NCI-H1436 treated with DMSO at 0.1 percent for 48 hours (cell line): ENCODE data around the gene ILK.

Experiments
- DNase-seq: peaks from one replicate; lab custom pipeline; 2025; lab: John Stamatoyannopoulos, UW

The ILK gene

DNA sequence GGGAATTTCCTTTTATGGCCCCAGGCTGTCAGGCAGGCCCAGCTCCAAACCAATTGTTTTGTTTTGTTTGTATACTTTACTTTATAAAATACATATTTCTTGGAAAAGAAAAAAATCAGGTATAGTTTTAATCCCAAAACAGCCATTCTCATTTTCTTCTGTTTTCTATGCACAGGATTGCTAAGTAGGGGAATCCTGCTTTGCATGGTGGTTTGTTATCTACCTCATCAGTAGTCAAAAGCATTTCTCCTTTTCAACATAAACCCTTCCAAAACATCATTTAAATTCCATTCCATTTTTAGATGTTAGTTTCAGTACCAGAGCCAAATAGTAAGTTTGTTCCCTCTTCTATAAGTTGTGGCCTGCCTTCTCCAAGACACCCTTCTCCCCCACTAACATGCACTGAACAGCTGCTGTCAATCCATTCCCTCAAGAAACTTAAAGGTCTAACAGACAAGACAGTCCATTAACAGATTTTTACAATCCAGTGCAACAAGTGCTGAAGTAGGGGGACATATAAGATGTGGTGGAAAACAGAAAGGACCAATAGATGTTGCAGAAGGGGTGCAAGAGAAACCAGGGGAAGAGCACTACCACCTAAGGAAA, 3.7 kb downstream of the ILK start:
- no peak for DNase-seq

DNA sequence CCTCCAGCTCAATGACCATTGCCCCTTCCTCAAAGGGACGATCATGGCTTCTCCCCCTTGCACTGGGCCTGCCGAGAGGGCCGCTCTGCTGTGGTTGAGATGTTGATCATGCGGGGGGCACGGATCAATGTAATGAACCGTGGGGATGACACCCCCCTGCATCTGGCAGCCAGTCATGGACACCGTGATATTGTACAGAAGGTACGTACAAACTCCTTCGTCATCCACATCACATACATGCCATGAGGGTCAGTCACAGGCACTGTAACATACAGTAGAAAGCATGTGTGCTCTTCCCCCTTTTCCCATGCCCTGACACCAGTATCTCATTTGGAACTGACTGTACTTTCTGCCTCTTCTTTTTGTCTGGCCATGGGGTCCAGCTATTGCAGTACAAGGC, 4.4 kb downstream of the ILK start:
- DNase-seq, result no peak

DNA sequence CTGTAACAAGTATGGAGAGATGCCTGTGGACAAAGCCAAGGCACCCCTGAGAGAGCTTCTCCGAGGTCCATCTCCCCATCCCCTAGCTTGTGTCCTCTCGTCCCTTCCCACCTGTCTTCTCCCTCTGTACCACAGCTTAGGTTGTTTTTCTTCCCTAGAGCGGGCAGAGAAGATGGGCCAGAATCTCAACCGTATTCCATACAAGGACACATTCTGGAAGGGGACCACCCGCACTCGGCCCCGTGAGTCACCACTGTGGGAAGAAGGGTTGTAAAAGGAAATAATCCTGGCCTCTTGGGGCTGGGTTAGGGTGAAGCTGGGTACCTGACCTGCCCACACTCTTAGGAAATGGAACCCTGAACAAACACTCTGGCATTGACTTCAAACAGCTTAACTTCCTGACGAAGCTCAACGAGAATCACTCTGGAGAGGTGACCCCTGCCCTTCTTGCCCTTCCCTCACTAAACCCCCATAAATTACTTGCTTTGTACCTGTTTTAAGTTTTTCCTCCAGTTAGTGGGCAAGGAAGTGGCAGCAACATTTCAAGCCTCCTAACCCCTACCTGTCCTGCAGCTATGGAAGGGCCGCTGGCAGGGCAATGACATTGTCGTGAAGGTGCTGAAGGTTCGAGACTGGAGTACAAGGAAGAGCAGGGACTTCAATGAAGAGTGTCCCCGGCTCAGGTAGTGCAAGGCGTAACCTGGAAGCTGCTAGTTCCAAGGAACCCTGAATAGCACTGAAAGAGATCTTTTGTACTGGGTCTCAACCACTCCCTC, 5.3 kb downstream of the ILK start:
- DNase-seq, result no peak

DNA sequence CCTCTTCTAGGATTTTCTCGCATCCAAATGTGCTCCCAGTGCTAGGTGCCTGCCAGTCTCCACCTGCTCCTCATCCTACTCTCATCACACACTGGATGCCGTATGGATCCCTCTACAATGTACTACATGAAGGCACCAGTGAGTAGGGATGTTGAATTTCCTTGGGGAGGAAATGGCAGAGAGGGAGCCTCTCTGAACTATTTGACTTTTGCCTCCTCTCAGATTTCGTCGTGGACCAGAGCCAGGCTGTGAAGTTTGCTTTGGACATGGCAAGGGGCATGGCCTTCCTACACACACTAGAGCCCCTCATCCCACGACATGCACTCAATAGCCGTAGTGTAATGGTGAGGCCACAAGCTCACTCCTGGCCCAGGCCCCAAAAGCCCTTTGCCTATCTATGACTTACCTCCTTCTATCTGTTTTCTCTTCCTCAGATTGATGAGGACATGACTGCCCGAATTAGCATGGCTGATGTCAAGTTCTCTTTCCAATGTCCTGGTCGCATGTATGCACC, 6.0 kb downstream of the ILK start:
- no peak for DNase-seq

DNA sequence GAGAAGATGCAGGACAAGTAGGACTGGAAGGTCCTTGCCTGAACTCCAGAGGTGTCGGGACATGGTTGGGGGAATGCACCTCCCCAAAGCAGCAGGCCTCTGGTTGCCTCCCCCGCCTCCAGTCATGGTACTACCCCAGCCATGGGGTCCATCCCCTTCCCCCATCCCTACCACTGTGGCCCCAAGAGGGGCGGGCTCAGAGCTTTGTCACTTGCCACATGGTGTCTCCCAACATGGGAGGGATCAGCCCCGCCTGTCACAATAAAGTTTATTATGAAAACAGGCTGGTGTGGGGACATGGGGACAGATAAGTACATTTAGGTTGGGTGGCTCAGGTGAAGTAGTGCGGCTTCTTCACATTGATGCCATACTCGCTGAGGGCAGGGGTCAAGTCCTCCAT, 7.0 kb downstream of the ILK start:
- no peak for DNase-seq

DNA sequence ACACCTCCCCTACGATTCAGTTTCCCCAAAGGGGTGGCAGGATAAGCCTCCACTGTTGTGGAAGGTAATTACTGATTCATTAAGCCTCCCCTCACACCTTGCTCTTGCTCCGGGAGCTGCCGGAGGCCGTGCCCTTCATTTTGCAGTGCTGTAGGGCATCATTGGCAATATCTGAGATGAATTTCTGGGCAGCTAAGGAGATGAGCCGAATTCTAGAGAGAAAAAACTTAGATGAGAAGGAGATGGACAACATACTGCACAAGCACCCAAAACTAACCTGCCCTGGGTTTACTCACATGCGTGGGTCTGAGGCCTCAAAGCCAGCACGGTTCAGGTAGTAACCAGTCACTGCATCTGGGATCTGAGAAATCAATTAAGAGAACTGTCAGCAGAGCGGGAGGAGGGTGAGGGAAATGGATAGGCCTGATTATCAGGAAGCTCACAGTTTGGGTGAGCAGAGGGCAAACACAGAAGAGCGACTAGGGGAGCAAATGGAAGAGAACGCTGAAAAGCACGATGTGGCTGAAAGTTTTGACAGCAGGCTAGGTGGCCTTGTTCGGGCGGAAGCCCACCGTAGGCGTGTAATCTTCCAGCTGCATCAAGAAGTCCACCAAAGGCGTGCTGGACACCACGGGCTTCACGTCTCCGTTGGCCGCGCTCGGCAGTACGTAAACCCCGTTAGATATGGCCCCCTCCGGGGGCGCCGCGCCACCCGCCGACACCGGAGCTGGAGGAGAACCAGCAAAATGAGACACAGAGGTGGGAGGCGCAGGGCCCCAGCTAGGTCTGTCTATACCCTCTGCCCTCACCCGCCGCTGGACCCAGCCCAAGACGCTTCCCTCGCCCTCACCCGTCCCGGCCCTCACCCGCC, 7.8 kb downstream of the ILK start:
- no peak for DNase-seq

DNA sequence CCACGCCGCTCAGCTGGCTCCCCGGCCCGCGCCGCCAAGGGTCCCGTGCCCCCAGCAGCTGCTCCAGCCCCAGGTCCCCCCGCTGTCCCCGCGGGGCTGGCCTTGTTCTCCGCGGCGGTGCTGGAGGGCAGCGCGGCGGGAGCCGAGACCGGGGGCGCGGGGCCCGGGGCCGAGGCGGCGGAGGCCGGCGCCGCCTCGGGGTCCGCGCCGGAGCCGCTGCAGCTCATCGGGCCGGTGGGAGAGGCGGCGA, 8.3 kb downstream of the ILK start:
- no peak for DNase-seq

DNA sequence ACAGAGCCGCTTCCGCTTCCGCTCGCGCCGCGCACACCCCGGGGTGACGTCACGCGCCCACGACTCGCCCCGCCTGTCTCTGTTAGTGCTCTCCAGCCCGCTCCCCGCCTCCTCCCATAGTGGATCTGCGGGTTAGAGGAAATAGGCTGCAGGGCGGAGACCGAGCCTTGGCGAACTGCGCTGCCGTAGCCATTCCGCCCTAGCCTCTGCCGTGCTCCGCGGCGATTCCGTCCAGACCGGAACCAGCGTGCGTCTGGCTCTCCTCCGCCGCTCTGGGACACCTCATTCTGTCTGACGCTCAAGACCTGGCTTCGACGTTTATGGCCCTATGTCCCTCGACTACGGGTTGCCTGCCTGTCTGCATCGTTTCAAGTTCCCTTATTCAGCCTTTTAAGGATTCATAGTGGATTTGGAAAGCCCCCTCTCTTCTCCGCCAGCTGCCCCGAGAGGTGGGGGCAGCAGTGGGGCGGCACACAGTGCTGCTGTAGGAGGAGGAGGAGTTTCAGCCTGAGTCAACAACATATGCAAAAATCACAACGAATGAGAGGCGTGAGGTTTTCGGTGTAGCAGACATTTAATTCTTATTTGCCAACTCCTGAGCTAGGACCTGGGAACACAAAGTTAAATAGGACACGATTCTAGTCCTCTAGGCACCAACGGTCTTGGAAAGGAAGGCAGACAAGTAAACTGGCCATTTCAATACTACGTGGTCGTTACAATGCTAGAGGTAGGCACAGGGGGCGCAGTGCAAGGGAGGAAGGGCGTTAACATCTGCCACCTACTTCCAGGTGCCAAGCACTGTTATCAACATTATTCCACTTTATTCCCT, 8.9 kb downstream of the ILK start, which contains the start of gene TAF10:
Gene TAF10 (minus strand): TSS at position 4 of the 829 bp plus-strand sequence. CDS start 27 bp downstream, outside the sequence.
- DNase-seq, result peak; percentile 33

DNA sequence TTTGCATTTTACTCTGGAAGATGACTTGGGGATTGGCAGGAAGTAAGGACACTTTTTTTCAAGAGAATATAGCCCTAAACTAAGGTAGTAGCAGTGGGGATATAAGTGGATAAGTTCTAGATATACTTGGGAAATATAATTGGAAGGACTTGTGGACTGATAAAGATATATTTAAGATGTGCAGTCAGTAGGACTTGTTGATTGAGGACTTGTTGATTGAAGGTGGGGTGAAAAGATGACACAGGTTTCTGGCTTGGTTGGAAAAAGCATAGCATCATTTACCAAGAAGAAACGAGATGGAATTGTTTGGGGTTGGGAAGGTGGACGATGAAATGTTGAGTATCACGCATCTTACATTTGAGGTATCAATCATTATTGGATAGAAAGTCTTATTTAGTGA, 9.9 kb downstream of the ILK start:
- no peak for DNase-seq

DNA sequence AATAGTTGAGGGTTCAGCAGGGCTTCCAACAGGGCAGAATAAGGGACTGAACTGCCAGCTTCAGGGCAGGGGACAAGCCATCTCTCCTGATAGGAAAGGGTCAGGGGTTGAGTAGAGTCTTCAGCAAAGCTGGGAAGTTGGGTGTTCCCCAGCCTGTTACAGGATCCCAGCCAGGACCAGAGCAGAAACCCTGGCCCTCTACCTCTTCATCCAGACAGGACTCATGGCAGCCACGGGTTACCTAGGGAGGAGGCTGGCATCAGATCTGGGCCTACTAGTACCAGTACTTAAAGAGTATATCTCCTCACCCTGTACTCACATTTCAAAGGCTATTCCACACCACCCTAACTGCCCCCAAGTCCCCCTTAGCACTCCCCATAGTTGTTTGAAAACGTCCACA, 10.9 kb downstream of the ILK start:
- DNase-seq, result no peak

DNA sequence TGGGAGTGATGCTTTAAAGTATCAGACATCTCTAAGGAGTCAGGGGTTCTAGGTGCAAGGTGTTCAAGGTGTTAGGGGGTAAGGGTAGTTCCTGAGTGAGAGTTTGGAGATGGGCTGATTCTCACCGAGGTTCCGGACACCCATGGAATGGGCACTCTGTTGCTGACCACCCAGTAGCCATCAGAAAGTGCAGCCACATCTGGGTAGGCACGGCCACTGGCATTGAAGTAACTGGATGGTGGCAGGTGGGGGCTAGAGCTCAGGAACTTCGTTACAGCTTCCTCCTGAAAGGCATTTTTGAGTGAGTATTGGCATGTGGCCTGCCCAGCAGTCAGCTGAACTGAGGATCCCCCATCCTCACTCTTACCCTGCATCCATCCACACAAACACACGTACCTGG, 11.5 kb downstream of the ILK start:
- DNase-seq, result no peak

DNA sequence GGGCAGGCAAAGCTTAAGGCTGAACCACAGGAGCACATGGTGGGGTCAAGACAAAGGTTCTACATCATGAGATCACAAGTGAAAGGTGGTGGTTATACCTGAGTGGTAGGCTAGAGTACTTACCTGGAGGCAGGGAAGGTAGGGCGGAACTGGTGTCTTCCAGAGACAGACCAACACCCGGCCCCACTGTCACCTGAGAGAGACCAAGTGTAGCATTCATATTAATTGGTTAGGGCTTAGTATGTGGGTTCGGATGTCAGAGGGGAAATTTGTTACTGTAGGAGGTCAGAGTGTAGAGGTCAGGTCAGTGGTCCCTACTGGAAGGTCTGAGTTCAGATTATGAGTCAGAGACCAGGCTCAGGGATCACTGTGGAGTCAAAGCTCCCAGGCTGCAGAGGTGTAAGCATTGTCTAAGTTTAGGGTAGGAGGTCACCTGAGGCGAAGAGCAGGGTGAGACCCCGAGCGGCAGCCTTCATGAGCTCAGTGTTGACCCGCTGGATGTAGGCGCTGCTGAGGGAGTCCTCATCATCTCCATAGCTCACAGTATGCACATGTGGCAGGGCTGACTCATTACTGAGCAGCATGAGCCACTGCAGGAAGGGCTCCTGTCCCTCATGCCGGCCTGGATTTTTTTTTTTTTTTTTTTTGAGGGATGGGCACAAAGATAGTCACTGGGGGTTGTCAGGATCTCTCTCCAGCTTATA, 12.5 kb downstream of the ILK start:
- DNase-seq, result no peak

DNA sequence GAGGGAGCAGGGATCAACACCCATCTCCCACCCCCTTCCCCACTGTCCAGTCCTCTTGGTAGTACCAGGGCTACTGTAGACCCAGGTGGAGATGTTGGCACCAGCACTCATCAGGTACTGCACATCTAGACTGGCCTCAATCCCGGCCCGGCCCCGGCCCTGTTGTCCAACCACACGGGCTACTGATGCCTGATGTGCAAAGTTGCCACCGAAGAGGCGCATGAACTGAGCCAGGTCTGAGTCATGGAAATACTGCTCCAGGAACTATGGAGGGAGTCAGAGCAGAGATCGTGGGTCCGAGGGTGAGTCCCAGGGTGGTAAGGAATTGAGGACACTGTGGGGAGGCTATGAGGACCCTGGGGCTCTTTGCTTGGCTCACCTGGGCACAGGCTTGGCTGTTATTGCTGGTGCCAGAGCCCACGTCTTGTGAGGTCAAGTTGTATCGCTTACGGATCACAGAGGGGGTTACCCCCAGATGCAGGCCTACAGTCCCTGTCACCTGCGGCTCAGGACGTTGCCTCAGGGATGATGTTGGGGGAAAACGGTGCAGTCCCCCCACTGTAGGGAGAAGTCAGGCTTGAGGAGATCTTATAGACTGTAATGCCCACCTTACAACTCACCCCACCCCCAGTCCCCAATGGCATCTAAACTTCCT, 13.1 kb downstream of the ILK start:
- DNase-seq, result no peak

DNA sequence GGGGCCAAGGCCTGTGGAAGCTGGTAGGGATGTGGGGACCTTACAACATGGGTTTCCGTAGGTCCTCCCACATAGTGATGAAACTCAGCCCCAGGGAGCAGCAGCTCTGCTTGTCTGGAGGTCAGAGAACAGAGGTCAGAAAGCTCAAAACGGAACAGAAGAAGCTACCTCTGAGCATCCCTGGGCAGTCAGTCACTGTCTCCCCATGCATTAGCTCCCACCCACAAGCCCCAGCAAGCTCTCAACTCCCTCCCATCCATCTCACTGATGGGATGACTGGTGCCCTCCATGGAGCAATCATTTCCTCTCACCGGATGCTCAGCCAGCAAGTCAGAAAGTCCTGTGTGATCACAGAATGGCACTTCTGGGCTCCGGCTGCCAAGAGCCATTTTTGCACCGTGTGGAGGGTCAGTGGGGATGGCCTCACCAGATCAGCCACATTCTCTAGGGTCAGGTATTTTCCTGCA, 13.8 kb downstream of the ILK start:
- no peak for DNase-seq

DNA sequence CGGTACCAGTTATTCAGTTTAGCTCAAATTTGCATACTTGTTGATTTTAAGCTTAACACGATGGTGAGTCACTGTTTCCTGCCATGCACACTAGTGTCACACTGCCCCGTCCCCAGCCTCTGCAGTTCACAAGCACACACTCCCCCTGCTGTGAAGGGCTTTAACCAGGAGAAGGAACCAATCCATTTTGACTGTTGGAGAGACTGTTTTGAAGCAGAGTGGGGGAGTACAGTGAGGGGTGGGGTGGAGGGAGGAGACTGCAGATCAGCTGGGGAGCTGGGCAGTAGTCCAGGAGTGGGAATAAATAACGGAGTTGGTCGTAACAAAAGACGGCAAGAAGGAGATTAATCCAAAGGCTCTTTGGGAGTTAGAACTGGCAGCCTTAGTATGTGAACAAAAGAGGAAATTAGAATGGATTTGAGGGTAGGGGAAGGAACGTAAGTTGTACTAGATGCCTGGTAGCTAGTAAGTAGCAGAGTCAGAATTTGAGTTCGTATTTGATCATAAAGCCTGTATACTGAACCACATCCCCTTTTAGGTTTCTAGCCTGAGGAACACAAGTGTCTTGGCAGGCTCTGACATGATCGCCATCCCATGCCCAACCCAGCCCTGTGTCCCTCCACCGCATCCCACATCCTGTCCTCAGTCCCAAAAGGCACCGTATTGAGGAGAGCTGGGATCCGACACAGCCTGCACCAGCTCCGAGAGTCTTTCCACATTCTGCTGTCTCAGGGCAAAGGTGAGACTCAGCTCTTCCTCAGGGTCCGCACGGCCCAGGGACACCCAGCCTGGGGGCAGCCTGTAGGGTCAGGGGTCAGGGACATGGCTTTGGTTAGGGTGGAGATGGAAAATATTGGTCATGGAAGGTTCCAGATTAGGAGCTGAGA, 14.8 kb downstream of the ILK start:
- DNase-seq, result no peak

DNA sequence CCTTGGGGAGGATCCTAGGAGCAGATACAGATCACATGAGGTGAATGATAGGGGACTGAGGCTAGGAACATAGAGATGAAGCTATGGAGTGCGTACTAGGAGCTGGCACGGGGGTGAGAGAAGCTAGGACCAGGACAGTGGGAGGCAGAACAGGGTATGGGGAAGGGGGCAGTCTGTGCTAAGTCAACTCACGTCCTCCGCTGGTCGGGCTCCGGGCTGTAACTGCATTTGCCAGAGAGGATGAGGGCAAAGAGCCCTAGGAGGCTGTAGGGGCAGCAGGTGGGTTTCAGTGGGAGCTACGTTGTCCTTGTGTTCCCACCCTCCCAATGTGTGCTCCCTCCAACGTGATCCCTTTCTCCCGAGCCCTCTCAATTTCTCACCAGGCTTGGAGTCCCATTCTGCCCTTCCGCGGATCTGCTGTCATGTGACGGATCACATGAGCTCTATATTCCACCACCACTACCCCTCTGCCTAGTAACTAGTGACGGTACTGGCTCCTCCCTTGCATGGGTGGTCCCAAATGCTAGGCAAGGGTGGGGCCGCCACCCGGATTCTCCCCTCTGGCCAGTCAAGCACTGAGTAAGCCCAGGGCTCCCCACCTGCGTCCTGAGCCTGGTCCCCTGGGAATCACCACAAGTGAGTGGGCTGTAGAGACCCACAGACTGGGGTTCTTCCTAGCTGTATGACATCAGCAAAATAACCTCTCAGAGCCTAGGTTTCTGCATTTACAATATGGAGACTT, 15.6 kb downstream of the ILK start, which contains the start of gene TPP1:
Gene TPP1 (minus strand): TSS at position 419 of the 742 bp plus-strand sequence. CDS start 22 bp downstream, at position 397.
- peak; percentile 63 for DNase-seq

DNA sequence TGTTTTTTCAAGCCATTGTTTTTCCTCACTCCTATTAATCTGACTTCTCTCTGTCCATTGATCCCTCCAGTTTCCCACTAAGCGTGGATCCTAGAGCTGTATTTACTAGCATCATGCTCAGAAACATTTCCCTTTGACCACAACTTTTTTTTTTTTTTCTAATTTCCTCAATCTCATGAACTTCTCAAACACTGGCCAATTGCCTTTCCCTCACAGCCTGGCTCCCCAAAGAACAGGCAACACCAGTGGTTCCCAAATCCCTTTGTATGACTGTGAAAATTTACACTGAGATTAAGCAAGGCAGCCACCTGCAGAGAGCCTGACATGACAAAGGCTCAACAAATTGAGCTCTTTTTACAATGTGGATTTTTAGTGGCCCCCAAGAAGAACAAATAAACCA, 17.1 kb downstream of the ILK start:
- DNase-seq, result no peak

DNA sequence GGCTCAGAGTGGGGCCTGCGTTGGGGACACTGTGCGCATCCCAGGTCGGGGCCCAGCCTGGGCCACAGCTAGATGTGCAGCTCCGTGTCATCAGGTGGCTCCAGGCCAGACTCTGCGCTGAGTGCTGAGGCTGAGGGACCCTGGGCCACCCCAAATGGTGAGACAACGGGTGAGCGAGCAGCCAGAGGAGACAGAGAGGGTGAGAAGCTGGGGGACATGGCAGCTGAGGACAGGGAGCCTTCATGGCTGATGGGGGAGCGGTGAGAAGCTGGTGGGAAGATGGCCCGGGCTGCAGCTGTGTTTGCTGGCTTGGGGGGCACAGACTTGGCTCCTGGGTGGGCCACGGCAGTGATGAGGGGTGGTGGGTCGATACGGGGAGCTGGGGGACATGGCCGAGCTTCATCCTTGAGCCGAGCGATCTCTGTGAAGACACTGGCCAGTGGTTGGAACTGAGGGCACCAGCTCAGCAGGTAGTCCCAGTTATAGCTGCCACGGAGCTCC, 18.2 kb downstream of the ILK start:
- DNase-seq, result no peak
